HCEC 1CT (cell line): ENCODE data around the gene TRIM50.
A peak's percentile ranks its signal among the peaks of the same experiment; 100 is the strongest.
"Not testable (repeated sequence)": the region's sequence is repeated elsewhere in the genome, so short reads cannot be mapped to it uniquely, and the experiment has no call there.

Source experiments
- DNase-seq: peaks from one replicate; pipeline ENCODE4 v3.0.0-alpha.2; 2017

Gene TRIM50

GRCh38 chr7:73312831-73313520 is 14.9 kb downstream of the TRIM50 start:
- DNase-seq: no peak

GRCh38 chr7:73311421-73311820 is 16.5 kb downstream of the TRIM50 start:
- not testable (repeated sequence) for DNase-seq

GRCh38 chr7:73308665-73309214 is 19.1 kb downstream of the TRIM50 start, which contains the start of gene NSUN5:
Gene NSUN5, minus strand, starts transcription at chr7:73308826. Its CDS starts 36 bp downstream, at chr7:73308790.
- DNase-seq: peak; percentile 70

- no peak for DNase-seq
These were observed 19.7 kb downstream of the TRIM50 start for GRCh38 chr7:73308074-73308664.

GRCh38 chr7:73307436-73307835 is 20.4 kb downstream of the TRIM50 start:
- DNase-seq: no peak

- DNase-seq: not testable (repeated sequence)
These were observed 23.1 kb downstream of the TRIM50 start for GRCh38 chr7:73304612-73305387.

- DNase-seq: no peak
These were observed 23.8 kb downstream of the TRIM50 start for GRCh38 chr7:73304071-73304470.

- no peak for DNase-seq
These were observed 24.3 kb downstream of the TRIM50 start for GRCh38 chr7:73303546-73303945.

- DNase-seq: not testable (repeated sequence)
These were observed 25.0 kb downstream of the TRIM50 start for GRCh38 chr7:73302846-73303245.

- DNase-seq: not testable (repeated sequence)
These were observed 26.8 kb downstream of the TRIM50 start for GRCh38 chr7:73301108-73301507.

- DNase-seq: not testable (repeated sequence)
These were observed 28.1 kb downstream of the TRIM50 start for GRCh38 chr7:73299812-73300211.

GRCh38 chr7:73297706-73298105 is 30.2 kb downstream of the TRIM50 start:
- not testable (repeated sequence) for DNase-seq

GRCh38 chr7:73297235-73297634 is 30.6 kb downstream of the TRIM50 start:
- DNase-seq: not testable (repeated sequence)

GRCh38 chr7:73277210-73277609 is 50.7 kb downstream of the TRIM50 start:
- not testable (repeated sequence) for DNase-seq

- DNase-seq: not testable (repeated sequence)
These were observed 60.1 kb downstream of the TRIM50 start for GRCh38 chr7:73267813-73268212.

- not testable (repeated sequence) for DNase-seq
These were observed 61.0 kb downstream of the TRIM50 start for GRCh38 chr7:73266719-73267368.
